GM15510 (cell line): Measurements from ENCODE around the gene SMO.

ENCODE experiments used
- POLR2A ChIP-seq: IDR thresholded peaks from 3 replicates; pipeline ENCODE4 v1.6.1; 2011; ENCODE audit warnings: borderline replicate concordance; ENCODE audit not compliant: insufficient read length; ENCODE audit errors: extremely low read depth

The SMO gene

GRCh38 chr7:129256221-129256620 lies 67.8 kb downstream of the SMO start:
- TF ChIP-seq POLR2A: no peak

GRCh38 chr7:129257168-129257567 lies 68.7 kb downstream of the SMO start:
- no peak for TF ChIP-seq POLR2A

GRCh38 chr7:129258649-129259389 lies 70.4 kb downstream of the SMO start:
- no peak for TF ChIP-seq POLR2A

DNA sequence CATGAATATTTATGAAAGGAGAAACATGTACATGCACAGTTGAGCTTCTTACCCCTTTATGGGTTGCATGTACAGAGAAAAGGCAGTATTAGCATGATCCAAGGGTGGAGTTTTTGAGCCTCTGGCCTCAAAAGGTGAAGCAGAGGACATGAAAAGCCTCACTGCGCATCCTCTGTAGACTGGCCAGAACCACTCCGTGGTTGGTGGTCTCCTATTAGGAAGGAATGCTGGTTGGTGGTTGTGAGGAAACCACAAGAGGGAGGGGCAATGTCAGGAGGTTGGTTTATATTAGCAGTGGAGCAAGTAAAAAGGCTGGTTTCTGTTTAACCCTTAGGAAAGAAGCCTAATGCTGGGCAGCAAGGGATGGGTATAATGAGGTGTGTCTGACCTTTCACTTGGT lies 73.9 kb downstream of the SMO start:
- TF ChIP-seq POLR2A: no peak
